ENCODE data around the gene SEMA4D. TPM values are rescaled to one million over a fixed set of nuclear protein-coding genes. Genes with fewer than 3 reads are reported as not detected.

Gene SEMA4D
- total RNA-seq, 1 experiment from 2014 or later = 48.4 TPM

- no TSS peak for BruUV-seq (replicated peaks)
- CTCF ChIA-PET = interaction anchor here (0.7 kb wide), 1 partner anchor 715 kb away, joined by 3 read pairs; no protein-coding TSS in a partner anchor
- no peaks in the 10 kb centered on the region for H3K36me3 ChIP-seq (ENCODE audit: low read depth)
- TF ChIP-seq CTCF (conservative IDR thresholded peaks at IDR 0.05) (no peak), EZH2 (IDR thresholded peaks at IDR 0.05; ENCODE audit: low read depth) (no peak)
- intact Hi-C loops (cut with micrococcal nuclease; ENCODE audit: unreplicated experiment) = no loop called here
- no peak overlapping the region for H2AFZ ChIP-seq
- POLR2A ChIA-PET (ENCODE audit: unreplicated experiment) = interaction anchor here (0.6 kb wide), 1 partner anchor 40 kb away, joined by 3 read pairs; no protein-coding TSS in a partner anchor
- no peaks in the 10 kb centered on the region for H3K27me3 ChIP-seq (ENCODE audit: insufficient read depth, low read depth)
- H3K4me1 ChIP-seq (replicated peaks; ENCODE audit: insufficient read depth) = no peaks in the 10 kb centered on the region
- no peaks in the 10 kb centered on the region for H3K79me2 ChIP-seq (ENCODE audit: low read depth)
- H3K4me3 ChIP-seq = no peak overlapping the region
- H4K20me1 ChIP-seq (ENCODE audit: insufficient read depth) = no peaks in the 10 kb centered on the region
- H3K9me3 ChIP-seq (ENCODE audit: insufficient read depth, low read depth) = no peaks in the 10 kb centered on the region
- no peak overlapping the region for H3K4me2 ChIP-seq
- no peaks in the 10 kb centered on the region for H3K9me2 ChIP-seq (ENCODE audit: insufficient read depth)
- DNase-seq = no peak
- H3K27ac ChIP-seq = no peak overlapping the region
- H3F3A ChIP-seq (ENCODE audit: insufficient read depth, low read depth) = no peaks in the 10 kb centered on the region
These were observed 47.7 kb downstream of the SEMA4D start for GRCh38 chr9:89450213-89450612.

GRCh38 chr9:89449261-89449671 lies 48.6 kb downstream of the SEMA4D start:
- H3K9me2 ChIP-seq (ENCODE audit: insufficient read depth) = no peaks in the 10 kb centered on the region
- no peaks in the 10 kb centered on the region for H3K4me1 ChIP-seq (replicated peaks; ENCODE audit: insufficient read depth)
- H3K27me3 ChIP-seq (ENCODE audit: insufficient read depth, low read depth) = no peaks in the 10 kb centered on the region
- no peaks in the 10 kb centered on the region for H3K79me2 ChIP-seq (ENCODE audit: low read depth)
- H3K9me3 ChIP-seq (ENCODE audit: insufficient read depth, low read depth) = no peaks in the 10 kb centered on the region
- H3K36me3 ChIP-seq (ENCODE audit: low read depth) = no peaks in the 10 kb centered on the region
- no peak for TF ChIP-seq CTCF (conservative IDR thresholded peaks at IDR 0.05)
- TF ChIP-seq EZH2 (IDR thresholded peaks at IDR 0.05; ENCODE audit: low read depth) = no peak
- DNase-seq = no peak
- no peaks in the 10 kb centered on the region for H3F3A ChIP-seq (ENCODE audit: insufficient read depth, low read depth)
- no peak overlapping the region for H3K4me2 ChIP-seq
- H3K4me3 ChIP-seq = no peak overlapping the region
- intact Hi-C loops (cut with micrococcal nuclease; ENCODE audit: unreplicated experiment) = no loop called here
- BruUV-seq (replicated peaks) = no TSS peak
- H4K20me1 ChIP-seq (ENCODE audit: insufficient read depth) = no peaks in the 10 kb centered on the region
- POLR2A ChIA-PET (ENCODE audit: unreplicated experiment) = no interaction called here
- H2AFZ ChIP-seq = no peak overlapping the region
- CTCF ChIA-PET = no interaction called here
- H3K27ac ChIP-seq = no peak overlapping the region

GRCh38 chr9:89448821-89449220 lies 49.1 kb downstream of the SEMA4D start:
- no peaks in the 10 kb centered on the region for H4K20me1 ChIP-seq (ENCODE audit: insufficient read depth)
- no peaks in the 10 kb centered on the region for H3K27me3 ChIP-seq (ENCODE audit: insufficient read depth, low read depth)
- CTCF ChIA-PET = no interaction called here
- BruUV-seq (replicated peaks) = no TSS peak
- H2AFZ ChIP-seq = no peak overlapping the region
- no peaks in the 10 kb centered on the region for H3K4me1 ChIP-seq (replicated peaks; ENCODE audit: insufficient read depth)
- H3K79me2 ChIP-seq (ENCODE audit: low read depth) = no peaks in the 10 kb centered on the region
- no peak overlapping the region for H3K4me2 ChIP-seq
- no peaks in the 10 kb centered on the region for H3K36me3 ChIP-seq (ENCODE audit: low read depth)
- POLR2A ChIA-PET (ENCODE audit: unreplicated experiment) = no interaction called here
- no peak for DNase-seq
- no peak overlapping the region for H3K27ac ChIP-seq
- intact Hi-C loops (cut with micrococcal nuclease; ENCODE audit: unreplicated experiment) = no loop called here
- no peaks in the 10 kb centered on the region for H3F3A ChIP-seq (ENCODE audit: insufficient read depth, low read depth)
- H3K4me3 ChIP-seq = no peak overlapping the region
- H3K9me3 ChIP-seq (ENCODE audit: insufficient read depth, low read depth) = no peaks in the 10 kb centered on the region
- H3K9me2 ChIP-seq (ENCODE audit: insufficient read depth) = no peaks in the 10 kb centered on the region
- TF ChIP-seq CTCF (conservative IDR thresholded peaks at IDR 0.05) (no peak), EZH2 (IDR thresholded peaks at IDR 0.05; ENCODE audit: low read depth) (no peak)

Measured in PC-9 (cell line).